Measurements from ENCODE around the gene CDH2.

GRCh38 chr18:28115149-28115550 lies 61.8 kb downstream of the CDH2 start:
- no peak for TF ChIP-seq EZH2 (IDR thresholded peaks at IDR 0.05; ENCODE audit: low read length, missing control alignments)
- no peak for TF ChIP-seq CTCF (conservative IDR thresholded peaks at IDR 0.05 in 1 of 2, IDR thresholded peaks at IDR 0.05 in 1 of 2; ENCODE audit: low read depth in 1 of 2, low read length in 2 of 2)
